Measurements from ENCODE around the gene TOMM40. TPM values are rescaled to one million over a fixed set of nuclear protein-coding genes. Genes with fewer than 3 reads are reported as not detected.
"Not testable (repeated sequence)": the region's sequence is repeated elsewhere in the genome, so short reads cannot be mapped to it uniquely, and the experiment has no call there.

Gene TOMM40
- total and polyA plus RNA-seq, 7 donors: 42.3 to 330 (median 69.7) TPM

GRCh38 chr19:44850641-44851109 lies 40.4 kb upstream of the TOMM40 start:
- ATAC-seq: no peak
- TF ChIP-seq CTCF (IDR thresholded peaks at IDR 0.05): no peak

GRCh38 chr19:44851427-44851826 lies 39.6 kb upstream of the TOMM40 start:
- H3K36me3 ChIP-seq (ENCODE audit: insufficient read depth in 1 of 2, low read depth in 1 of 2): no peaks in the 10 kb centered on the region
- H3K4me3 ChIP-seq: no peak overlapping the region
- ATAC-seq (no peak), DNase-seq (no peak)
- no peaks in the 10 kb centered on the region for H3K4me1 ChIP-seq
- WGBS, 3 donors: 68 to 84% (median 79%) methylated on average over 2 of the region's 2 CpGs
- intact Hi-C loops (cut with DNase I): no loop called here
- H3K9me3 ChIP-seq: no peaks in the 10 kb centered on the region
- H3K27me3 ChIP-seq (ENCODE audit: insufficient read depth in 3 of 3, low read length in 2 of 3): no peaks in the 10 kb centered on the region
- H3K27ac ChIP-seq: no peak overlapping the region
- TF ChIP-seq CTCF (IDR thresholded peaks at IDR 0.05): no peak

More at GRCh38 chr19:44850641-44851109, 40.4 kb upstream of the TOMM40 start:
- Histone ChIP-seq H3K4me3 (no peak overlapping the region), H3K9me3 (no peaks in the 10 kb centered on the region), H3K36me3 (ENCODE audit: insufficient read depth in 1 of 2, low read depth in 1 of 2) (no peaks in the 10 kb centered on the region), H3K4me1 (no peaks in the 10 kb centered on the region), H3K27me3 (ENCODE audit: insufficient read depth in 3 of 3, low read length in 2 of 3) (no peaks in the 10 kb centered on the region), H3K27ac (no peak overlapping the region)
- DNase-seq: no peak
- 51 to 63% (median 56%) methylated on average over 8 of the region's 8 CpGs for WGBS, 3 donors
- intact Hi-C loops (cut with DNase I): no loop called here

- H3K9me3 ChIP-seq: no peaks in the 10 kb centered on the region
- no peak overlapping the region for H3K27ac ChIP-seq
- H3K4me3 ChIP-seq: no peak overlapping the region
- H3K27me3 ChIP-seq (ENCODE audit: insufficient read depth in 3 of 3, low read length in 2 of 3): no peaks in the 10 kb centered on the region
- WGBS, 3 donors: 93 to 100% (median 100%) methylated on average over 1 of the region's 1 CpG
- no peak for DNase-seq
- ATAC-seq: no peak
- H3K36me3 ChIP-seq (ENCODE audit: insufficient read depth in 1 of 2, low read depth in 1 of 2): no peaks in the 10 kb centered on the region
- TF ChIP-seq CTCF (IDR thresholded peaks at IDR 0.05): no peak
- H3K4me1 ChIP-seq: no peaks in the 10 kb centered on the region
- intact Hi-C loops (cut with DNase I): no loop called here
Observed at GRCh38 chr19:44855606-44856005, 35.4 kb upstream of the TOMM40 start.

- Histone ChIP-seq H3K27me3 (ENCODE audit: insufficient read depth in 3 of 3, low read length in 2 of 3) (no peaks in the 10 kb centered on the region), H3K36me3 (ENCODE audit: insufficient read depth in 1 of 2, low read depth in 1 of 2) (no peaks in the 10 kb centered on the region), H3K4me1 (no peaks in the 10 kb centered on the region), H3K4me3 (no peak overlapping the region), H3K9me3 (no peaks in the 10 kb centered on the region), H3K27ac (no peak overlapping the region)
- ATAC-seq (peak in 2 of 4 donors; percentile 7 to 30), DNase-seq (no peak)
- TF ChIP-seq CTCF (IDR thresholded peaks at IDR 0.05): no peak
- intact Hi-C loops (cut with DNase I): no loop called here
- WGBS, 3 donors: 65 to 70% (median 65%) methylated on average over 10 of the region's 10 CpGs
Observed at GRCh38 chr19:44856421-44857083, 34.5 kb upstream of the TOMM40 start.

- no peak for TF ChIP-seq CTCF (IDR thresholded peaks at IDR 0.05)
- WGBS, 3 donors: 76 to 82% (median 79%) methylated on average over 4 of the region's 4 CpGs
- DNase-seq (no peak), ATAC-seq (no peak)
- H3K4me3 ChIP-seq: no peak overlapping the region
- intact Hi-C loops (cut with DNase I): no loop called here
- H3K4me1 ChIP-seq: no peaks in the 10 kb centered on the region
- H3K9me3 ChIP-seq: no peaks in the 10 kb centered on the region
- H3K27ac ChIP-seq: no peak overlapping the region
- H3K27me3 ChIP-seq (ENCODE audit: insufficient read depth in 3 of 3, low read length in 2 of 3): no peaks in the 10 kb centered on the region
- no peaks in the 10 kb centered on the region for H3K36me3 ChIP-seq (ENCODE audit: insufficient read depth in 1 of 2, low read depth in 1 of 2)
Observed at GRCh38 chr19:44857837-44858236, 33.2 kb upstream of the TOMM40 start.

GRCh38 chr19:44861576-44861975 lies 29.5 kb upstream of the TOMM40 start:
- ATAC-seq; intact Hi-C loops (cut with DNase I); H3K4me3 ChIP-seq; H3K27me3 ChIP-seq (ENCODE audit: insufficient read depth in 3 of 3, low read length in 2 of 3); H3K36me3 ChIP-seq (ENCODE audit: insufficient read depth in 1 of 2, low read depth in 1 of 2); DNase-seq; H3K9me3 ChIP-seq; H3K4me1 ChIP-seq; H3K27ac ChIP-seq: not testable (repeated sequence)
- WGBS, 3 donors: 77 to 87% (median 82%) methylated on average over 3 of the region's 3 CpGs
